CMK (cell line): ENCODE data around the gene TBC1D3E.
"Not testable (repeated sequence)": the region's sequence is repeated elsewhere in the genome, so short reads cannot be mapped to it uniquely, and the experiment has no call there.

Experiments
- DNase-seq: peaks from one replicate; pipeline ENCODE4 v3.0.0-alpha.2; 2010; ENCODE audit warnings: low read depth

Gene TBC1D3E

DNA sequence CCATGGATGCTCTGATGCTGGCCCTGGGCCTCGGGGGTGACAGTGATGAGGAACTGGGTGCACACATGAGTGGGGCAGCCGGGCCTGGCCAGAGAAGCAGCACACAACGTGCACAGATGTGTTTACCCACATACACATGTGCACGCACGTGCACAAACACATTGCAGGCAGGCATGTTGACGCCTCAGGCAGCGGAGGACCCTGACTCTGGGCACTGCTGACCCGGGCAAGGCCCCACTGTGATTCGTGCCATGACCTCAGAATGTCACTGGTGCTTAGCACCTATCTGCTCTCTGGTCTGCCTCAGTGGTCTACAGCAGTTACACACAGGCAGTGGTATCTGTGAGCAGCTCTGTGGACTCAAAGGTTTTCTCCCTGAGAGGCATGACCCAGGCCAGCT, at the start of gene TBC1D3E:
TSS of gene TBC1D3E (plus strand) at position 301 of the 400 bp plus-strand sequence. CDS start 1,545 bp downstream, outside the sequence.
- not testable (repeated sequence) for DNase-seq

DNA sequence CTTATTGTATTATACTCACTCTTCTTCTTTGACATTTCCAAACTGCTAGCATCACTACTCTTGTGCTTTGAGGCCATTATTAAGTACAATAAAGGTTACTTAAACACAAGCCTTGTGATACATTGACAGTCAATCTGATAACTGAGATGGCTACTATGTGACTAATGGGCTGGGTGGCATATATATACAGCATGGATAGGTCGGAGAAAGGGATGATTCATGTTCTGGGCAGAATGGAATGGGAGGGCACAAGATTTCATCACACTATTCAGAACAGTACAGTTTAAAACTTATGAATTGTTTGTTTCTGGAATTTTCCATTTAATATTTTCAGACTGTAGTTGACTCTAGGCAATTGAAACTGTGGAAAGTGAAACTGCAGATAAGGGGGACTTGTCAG, 40.4 kb upstream of the TBC1D3E start:
- DNase-seq = not testable (repeated sequence)

DNA sequence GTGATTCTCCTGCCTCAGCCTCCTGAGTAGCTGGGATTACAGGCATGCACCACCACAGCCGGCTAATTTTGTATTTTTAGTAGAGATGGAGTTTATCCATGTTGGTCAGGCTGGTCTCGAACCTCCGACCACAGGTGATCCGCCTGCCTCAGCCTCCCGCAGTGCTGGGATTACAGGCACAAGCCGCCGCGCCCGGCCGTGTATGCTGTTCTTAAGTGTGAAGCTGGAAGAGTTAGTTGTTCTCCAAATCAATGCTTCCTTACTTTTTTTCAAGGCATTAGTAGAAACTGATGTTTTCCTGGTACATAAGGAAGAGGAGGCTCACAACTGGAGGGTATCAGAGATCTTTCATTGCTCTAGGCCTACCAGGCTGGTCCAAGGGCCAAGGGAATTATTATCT, 39.6 kb upstream of the TBC1D3E start:
- DNase-seq = not testable (repeated sequence)

DNA sequence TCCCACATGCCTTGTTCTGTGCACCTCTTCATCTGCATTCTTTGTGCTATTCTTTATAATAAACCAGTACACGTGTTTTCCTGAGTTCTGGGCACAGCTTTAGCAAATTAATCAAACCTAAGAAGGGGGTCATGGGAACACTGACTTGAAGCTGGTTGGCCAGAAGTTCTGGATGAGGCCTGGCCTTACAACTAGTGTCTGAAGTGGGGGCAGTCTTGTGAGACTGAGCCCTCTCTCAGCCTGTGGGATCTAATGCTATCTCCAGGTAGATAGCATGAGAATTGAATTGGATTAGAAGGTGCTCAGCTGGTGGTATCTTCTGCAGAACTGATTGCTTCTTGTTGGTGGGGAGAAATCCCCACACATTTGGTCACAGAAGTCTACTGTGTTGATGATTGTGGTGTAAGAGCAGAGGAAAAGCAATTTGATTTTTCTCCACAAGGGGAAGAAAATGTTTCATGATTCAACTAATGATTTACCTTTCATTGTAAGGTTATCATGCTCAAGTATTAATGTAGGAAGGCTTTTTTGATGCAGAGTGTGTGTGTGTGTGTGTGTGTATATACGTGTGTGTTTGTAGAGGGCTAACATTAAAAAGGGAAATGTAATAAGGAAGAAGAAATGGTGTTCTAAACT, 33.6 kb upstream of the TBC1D3E start:
- DNase-seq = not testable (repeated sequence)

DNA sequence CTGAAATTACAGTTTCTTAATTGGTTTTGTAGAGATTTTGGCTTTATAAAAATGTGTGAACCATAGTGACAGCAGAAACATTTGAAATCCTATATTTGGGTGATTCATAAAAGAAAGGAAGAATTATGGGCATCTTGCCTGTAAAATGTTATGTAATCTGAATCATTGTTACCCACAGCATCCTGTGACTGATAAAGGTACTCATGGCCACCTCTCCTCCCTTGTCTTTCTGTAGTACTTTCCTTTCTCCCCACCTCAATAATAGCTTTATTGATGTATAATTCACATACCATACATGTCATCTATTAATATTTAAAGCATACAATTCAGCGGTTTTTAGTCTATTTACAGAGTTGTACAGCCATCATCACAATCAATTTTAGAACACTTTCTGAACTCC, 28.5 kb upstream of the TBC1D3E start:
- not testable (repeated sequence) for DNase-seq

DNA sequence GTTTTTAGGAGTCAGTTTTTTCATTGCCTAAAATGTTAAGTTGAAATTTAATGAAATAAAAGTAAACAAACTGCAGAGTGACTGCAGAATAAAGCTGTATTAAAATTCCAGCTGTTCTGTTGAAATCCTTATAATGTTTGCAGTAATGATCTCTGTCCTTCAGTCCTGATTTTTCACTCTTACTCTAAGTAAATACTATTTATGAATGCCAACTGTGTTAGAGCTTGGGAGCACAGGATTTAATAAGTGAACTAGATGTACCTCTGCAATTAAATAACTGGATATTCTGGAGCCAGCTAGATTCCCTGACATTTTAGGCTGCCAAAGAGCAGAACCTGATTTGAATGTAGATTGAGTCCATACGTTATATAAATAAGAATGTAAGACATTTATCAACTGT, 7.9 kb upstream of the TBC1D3E start:
- not testable (repeated sequence) for DNase-seq

GRCh38 chr17:38134860-38135259, 7.1 kb downstream of the TBC1D3E start:
- DNase-seq = not testable (repeated sequence)
